ENCODE data around the gene GPR107.

The GPR107 gene

DNA sequence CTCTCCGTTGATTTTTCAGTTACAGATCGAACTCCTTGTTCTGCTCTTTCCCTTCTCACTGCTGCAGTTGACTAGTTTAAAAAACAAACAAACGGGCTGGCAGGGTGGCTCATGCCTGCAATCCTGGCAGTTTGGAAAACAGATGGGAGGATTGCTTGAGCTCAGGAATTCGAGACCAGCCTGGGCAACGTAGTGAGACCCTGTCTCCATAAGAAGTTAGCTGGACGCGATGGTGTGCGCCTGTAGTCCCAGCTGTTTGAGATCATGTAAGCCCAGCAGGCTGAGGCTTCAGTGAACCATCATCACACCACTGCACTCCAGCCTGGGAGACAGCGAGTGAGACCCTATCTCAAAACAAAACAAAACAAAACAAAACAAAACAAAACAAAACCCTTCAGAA, 67.1 kb downstream of the GPR107 start:
- Histone ChIP-seq H4K20me1 (ENCODE audit: insufficient read depth) (no peaks in the 10 kb centered on the region), H3K4me2 (no peak overlapping the region), H3K79me2 (ENCODE audit: insufficient read depth, low read depth) (no peaks in the 10 kb centered on the region), H3K27ac (no peak overlapping the region), H2AFZ (ENCODE audit: low read depth) (no peak overlapping the region), H3K9ac (no peak overlapping the region), H3K4me1 (ENCODE audit: low read depth, poor library complexity, severe bottlenecking) (no peaks in the 10 kb centered on the region), H3K36me3 (ENCODE audit: insufficient read depth) (no peaks in the 10 kb centered on the region), H3K4me3 (IDR thresholded peaks at IDR 0.05; ENCODE audit: insufficient read depth, low read depth, low read length) (no peak overlapping the region), H3K27me3 (ENCODE audit: insufficient read depth, low read depth) (no peaks in the 10 kb centered on the region)
- TF ChIP-seq CTCF (conservative IDR thresholded peaks at IDR 0.05; ENCODE audit: low read depth, low read length), result no peak

GRCh38 chr9:130122456-130122855, 68.8 kb downstream of the GPR107 start:
- H2AFZ ChIP-seq (ENCODE audit: low read depth), result no peak overlapping the region
- H3K4me1 ChIP-seq (ENCODE audit: low read depth, poor library complexity, severe bottlenecking), result no peaks in the 10 kb centered on the region
- H3K27ac ChIP-seq, result no peak overlapping the region
- H3K36me3 ChIP-seq (ENCODE audit: insufficient read depth), result no peaks in the 10 kb centered on the region
- H3K9ac ChIP-seq, result no peak overlapping the region
- H3K27me3 ChIP-seq (ENCODE audit: insufficient read depth, low read depth), result no peaks in the 10 kb centered on the region
- no peaks in the 10 kb centered on the region for H3K79me2 ChIP-seq (ENCODE audit: insufficient read depth, low read depth)
- H3K4me3 ChIP-seq (IDR thresholded peaks at IDR 0.05; ENCODE audit: insufficient read depth, low read depth, low read length), result no peak overlapping the region
- TF ChIP-seq CTCF (conservative IDR thresholded peaks at IDR 0.05; ENCODE audit: low read depth, low read length), result no peak
- no peaks in the 10 kb centered on the region for H4K20me1 ChIP-seq (ENCODE audit: insufficient read depth)
- H3K4me2 ChIP-seq, result no peak overlapping the region

DNA sequence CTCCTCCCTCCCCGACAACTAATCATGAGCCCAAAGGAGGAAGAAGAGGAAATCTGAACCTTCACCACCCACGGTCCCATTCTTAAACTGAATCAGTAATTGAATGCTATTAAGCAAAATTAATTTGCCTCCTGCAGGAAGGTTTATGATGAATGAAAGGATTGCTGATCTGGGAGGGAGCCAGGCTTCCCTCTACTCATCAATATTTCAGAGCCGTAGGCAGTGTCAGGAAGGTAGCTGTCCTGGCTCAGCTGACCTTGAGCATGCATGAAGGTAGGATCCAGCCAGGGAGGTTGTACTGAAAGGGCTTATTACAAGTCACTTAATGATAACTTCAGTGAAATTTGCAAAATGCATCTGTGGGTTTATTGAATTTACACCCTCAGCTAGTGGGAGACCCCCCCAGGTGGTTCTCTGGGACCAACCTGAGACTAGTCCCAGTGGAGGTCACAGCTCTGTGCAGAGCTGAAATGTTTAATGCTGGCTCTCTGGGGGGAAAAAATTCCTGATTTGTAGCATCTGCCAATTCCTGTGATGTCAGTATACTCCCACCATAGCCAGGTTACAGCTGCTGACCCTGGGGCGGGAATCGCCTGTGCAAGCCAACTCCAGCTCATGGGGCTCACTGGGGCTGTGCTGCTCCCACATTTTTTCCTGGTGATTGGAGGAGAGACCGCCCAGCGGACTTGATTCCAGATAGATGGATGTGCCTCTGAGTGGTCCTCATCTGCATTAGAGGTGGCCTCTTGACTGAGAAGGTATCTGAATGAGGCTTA, 70.6 kb downstream of the GPR107 start:
- H3K27me3 ChIP-seq (ENCODE audit: insufficient read depth, low read depth), result no peaks in the 10 kb centered on the region
- no peak for TF ChIP-seq CTCF (conservative IDR thresholded peaks at IDR 0.05; ENCODE audit: low read depth, low read length)
- no peaks in the 10 kb centered on the region for H4K20me1 ChIP-seq (ENCODE audit: insufficient read depth)
- H3K79me2 ChIP-seq (ENCODE audit: insufficient read depth, low read depth), result no peaks in the 10 kb centered on the region
- no peak overlapping the region for H2AFZ ChIP-seq (ENCODE audit: low read depth)
- H3K36me3 ChIP-seq (ENCODE audit: insufficient read depth), result no peaks in the 10 kb centered on the region
- no peak overlapping the region for H3K9ac ChIP-seq
- H3K4me1 ChIP-seq (ENCODE audit: low read depth, poor library complexity, severe bottlenecking), result no peaks in the 10 kb centered on the region
- no peak overlapping the region for H3K27ac ChIP-seq
- no peak overlapping the region for H3K4me2 ChIP-seq
- H3K4me3 ChIP-seq (IDR thresholded peaks at IDR 0.05; ENCODE audit: insufficient read depth, low read depth, low read length), result no peak overlapping the region

GRCh38 chr9:130126721-130127433, 73.2 kb downstream of the GPR107 start:
- Histone ChIP-seq H4K20me1 (ENCODE audit: insufficient read depth) (no peaks in the 10 kb centered on the region), H3K36me3 (ENCODE audit: insufficient read depth) (no peaks in the 10 kb centered on the region), H3K27ac (no peak overlapping the region), H3K4me3 (IDR thresholded peaks at IDR 0.05; ENCODE audit: insufficient read depth, low read depth, low read length) (no peak overlapping the region), H3K9ac (no peak overlapping the region), H2AFZ (ENCODE audit: low read depth) (no peak overlapping the region), H3K79me2 (ENCODE audit: insufficient read depth, low read depth) (no peaks in the 10 kb centered on the region), H3K4me2 (no peak overlapping the region), H3K27me3 (ENCODE audit: insufficient read depth, low read depth) (no peaks in the 10 kb centered on the region), H3K4me1 (ENCODE audit: low read depth, poor library complexity, severe bottlenecking) (no peaks in the 10 kb centered on the region)
- TF ChIP-seq CTCF (conservative IDR thresholded peaks at IDR 0.05; ENCODE audit: low read depth, low read length), result no peak

All from KMS-11 (cell line).